ENCODE measurements around the gene YPEL1.

DNA sequence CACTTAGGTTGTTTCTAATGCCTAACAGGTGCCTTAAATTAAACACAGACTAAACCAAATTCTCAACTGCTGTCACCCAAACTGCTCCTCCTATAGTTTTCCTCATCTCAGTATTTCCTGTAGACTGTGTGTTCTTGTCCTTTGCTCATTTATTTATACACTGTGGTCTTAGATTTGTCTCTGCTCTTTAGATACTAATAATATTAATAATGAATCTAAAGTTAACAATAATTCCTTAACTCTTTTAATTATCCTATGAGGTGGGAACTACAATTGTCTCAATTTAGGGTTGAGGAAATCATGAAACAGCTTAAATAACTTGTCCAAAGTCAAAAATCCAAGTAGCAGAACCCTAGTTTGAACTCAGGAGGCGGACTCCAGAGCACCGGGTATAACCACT lies 43.9 kb upstream of the YPEL1 start:
- no peak for TF ChIP-seq BRCA1 (IDR thresholded peaks at IDR 0.05; ENCODE audit: low read depth, low read length)
- TF ChIP-seq, protein P1, sequence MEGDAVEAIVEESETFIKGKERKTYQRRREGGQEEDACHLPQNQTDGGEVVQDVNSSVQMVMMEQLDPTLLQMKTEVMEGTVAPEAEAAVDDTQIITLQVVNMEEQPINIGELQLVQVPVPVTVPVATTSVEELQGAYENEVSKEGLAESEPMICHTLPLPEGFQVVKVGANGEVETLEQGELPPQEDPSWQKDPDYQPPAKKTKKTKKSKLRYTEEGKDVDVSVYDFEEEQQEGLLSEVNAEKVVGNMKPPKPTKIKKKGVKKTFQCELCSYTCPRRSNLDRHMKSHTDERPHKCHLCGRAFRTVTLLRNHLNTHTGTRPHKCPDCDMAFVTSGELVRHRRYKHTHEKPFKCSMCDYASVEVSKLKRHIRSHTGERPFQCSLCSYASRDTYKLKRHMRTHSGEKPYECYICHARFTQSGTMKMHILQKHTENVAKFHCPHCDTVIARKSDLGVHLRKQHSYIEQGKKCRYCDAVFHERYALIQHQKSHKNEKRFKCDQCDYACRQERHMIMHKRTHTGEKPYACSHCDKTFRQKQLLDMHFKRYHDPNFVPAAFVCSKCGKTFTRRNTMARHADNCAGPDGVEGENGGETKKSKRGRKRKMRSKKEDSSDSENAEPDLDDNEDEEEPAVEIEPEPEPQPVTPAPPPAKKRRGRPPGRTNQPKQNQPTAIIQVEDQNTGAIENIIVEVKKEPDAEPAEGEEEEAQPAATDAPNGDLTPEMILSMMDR (IDR thresholded peaks at IDR 0.05; ENCODE audit: control extremely low read depth in 1 of 3, insufficient read depth in 1 of 3, low read depth in 1 of 3, low read length in 3 of 3): no peak
- no peak for TF ChIP-seq CBX8 (IDR thresholded peaks at IDR 0.05; ENCODE audit: borderline replicate concordance, low read depth, low read length)
- no peak for TF ChIP-seq POLR2AphosphoS5 (IDR thresholded peaks at IDR 0.05; ENCODE audit: low read depth, low read length)
- TF ChIP-seq CHD1 (IDR thresholded peaks at IDR 0.05; ENCODE audit: low read depth, low read length): no peak
- TF ChIP-seq CHD2 (IDR thresholded peaks at IDR 0.05; ENCODE audit: low read length): no peak

All from H1 (cell line).